Peyer's patch (tissue), 4 donors: Measurements from ENCODE around the gene MAGT1. TPM values are rescaled to one million over a fixed set of nuclear protein-coding genes. Genes with fewer than 3 reads are reported as not detected.
"Not testable (repeated sequence)": the region's sequence is repeated elsewhere in the genome, so short reads cannot be mapped to it uniquely, and the experiment has no call there.

ENCODE experiments used
- DNase-seq, 3 donors: peaks; one replicate each; pipeline ENCODE4 v3.0.0-alpha.2; 2017 to 2019
- H3K27ac ChIP-seq, 4 donors: fragments of 200-600 bp; sonication (generic); one replicate each; pipeline ENCODE4 v1.5.1; 2016 to 2019
- H3K27me3 ChIP-seq, 2 donors: fragments of 200-600 bp; sonication (generic); one replicate each; pipeline ENCODE4 v1.5.1; 2019
- H3K36me3 ChIP-seq, 3 donors: fragments of 200-600 bp; sonication (generic); one replicate each; pipeline ENCODE4 v1.5.1; 2016 to 2019
- H3K4me1 ChIP-seq, 4 donors: fragments of 200-600 bp; sonication (generic); one replicate each; pipeline ENCODE4 v1.5.1; 2016 to 2019
- H3K4me3 ChIP-seq, 4 donors: fragments of 200-600 bp; sonication (generic); 1 replicate in 3 of 4; 2 replicates in 1 of 4; pipeline ENCODE4 v1.5.1; 2016 to 2019; ENCODE audit warnings: mild to moderate bottlenecking in 1 of 4
- H3K9me3 ChIP-seq, 4 donors: fragments of 200-600 bp; sonication (generic); one replicate each; pipeline ENCODE4 v1.5.1; 2016 to 2019; ENCODE audit warnings: mild to moderate bottlenecking in 1 of 4
- CTCF ChIP-seq, 6 experiments: fragments of 450-650 bp in 4 of 6; fragments of 200-600 bp in 2 of 6; sonication (generic) in 1 of 6; IDR thresholded peaks; one replicate each; pipeline ENCODE4 v1.5.1; 2017 to 2019; ENCODE audit warnings: antibody characterized with exemption in 6 of 6, mild to moderate bottlenecking in 3 of 6, moderate library complexity in 1 of 6
- POLR2A ChIP-seq, 2 donors: fragments of 450-650 bp; IDR thresholded peaks; one replicate each; pipeline ENCODE4 v1.5.1; 2017; ENCODE audit warnings: antibody characterized with exemption in 2 of 2, mild to moderate bottlenecking in 2 of 2, moderate library complexity in 2 of 2
- total RNA-seq, 4 donors: library from RNA; depleted of rRNA; stranded (reverse); fragments of >200 nt; gene quantifications; one replicate each; pipeline ENCODE4 v1.1.0, GENCODE V29; 2016

Gene MAGT1
- total RNA-seq, 4 donors from 2014 or later: 29.5 to 62.7 (median 50.1) TPM

GRCh38 chrX:77930581-77930980 is 35.3 kb upstream of the MAGT1 start:
- Histone ChIP-seq H3K4me1 (no peaks in the 10 kb centered on the region), H3K9me3 (no peaks in the 10 kb centered on the region), H3K27me3 (no peaks in the 10 kb centered on the region), H3K4me3 (no peak overlapping the region), H3K27ac (no peak overlapping the region), H3K36me3 (no peaks in the 10 kb centered on the region)
- TF ChIP-seq CTCF (IDR thresholded peaks at IDR 0.05) (no peak), POLR2A (IDR thresholded peaks at IDR 0.05) (no peak)
- no peak for DNase-seq

GRCh38 chrX:77925764-77926163 is 30.5 kb upstream of the MAGT1 start:
- Histone ChIP-seq H3K27me3 (no peaks in the 10 kb centered on the region), H3K9me3 (no peaks in the 10 kb centered on the region), H3K36me3 (no peaks in the 10 kb centered on the region), H3K4me1 (no peaks in the 10 kb centered on the region), H3K4me3 (no peak overlapping the region), H3K27ac (no peak overlapping the region)
- TF ChIP-seq CTCF (IDR thresholded peaks at IDR 0.05) (no peak), POLR2A (IDR thresholded peaks at IDR 0.05) (no peak)
- no peak for DNase-seq

- no peaks in the 10 kb centered on the region for H3K4me1 ChIP-seq
- no peak for DNase-seq
- no peaks in the 10 kb centered on the region for H3K9me3 ChIP-seq
- no peak overlapping the region for H3K4me3 ChIP-seq
- no peaks in the 10 kb centered on the region for H3K27me3 ChIP-seq
- H3K36me3 ChIP-seq: no peaks in the 10 kb centered on the region
- no peak overlapping the region for H3K27ac ChIP-seq
- TF ChIP-seq POLR2A (IDR thresholded peaks at IDR 0.05) (no peak), CTCF (IDR thresholded peaks at IDR 0.05) (no peak)
Observed at GRCh38 chrX:77924320-77924859, 29.2 kb upstream of the MAGT1 start.

- H3K4me1 ChIP-seq: no peaks in the 10 kb centered on the region
- no peak for DNase-seq
- H3K9me3 ChIP-seq: no peaks in the 10 kb centered on the region
- H3K4me3 ChIP-seq: no peak overlapping the region
- H3K27me3 ChIP-seq: no peaks in the 10 kb centered on the region
- H3K27ac ChIP-seq: no peak overlapping the region
- TF ChIP-seq CTCF (IDR thresholded peaks at IDR 0.05) (no peak), POLR2A (IDR thresholded peaks at IDR 0.05) (no peak)
- no peaks in the 10 kb centered on the region for H3K36me3 ChIP-seq
Observed at GRCh38 chrX:77922787-77923186, 27.6 kb upstream of the MAGT1 start.

- not testable (repeated sequence) for DNase-seq, H3K27me3 ChIP-seq, H3K36me3 ChIP-seq, H3K27ac ChIP-seq, H3K4me1 ChIP-seq, H3K9me3 ChIP-seq, H3K4me3 ChIP-seq
Observed at GRCh38 chrX:77919370-77919769, 24.1 kb upstream of the MAGT1 start.

GRCh38 chrX:77918568-77918967 is 23.3 kb upstream of the MAGT1 start:
- no peak for TF ChIP-seq POLR2A (IDR thresholded peaks at IDR 0.05)
- no peak overlapping the region for H3K27ac ChIP-seq
- H3K4me1 ChIP-seq: no peaks in the 10 kb centered on the region
- no peaks in the 10 kb centered on the region for H3K9me3 ChIP-seq
- no peak for DNase-seq
- no peaks in the 10 kb centered on the region for H3K27me3 ChIP-seq
- no peaks in the 10 kb centered on the region for H3K36me3 ChIP-seq
- no peak overlapping the region for H3K4me3 ChIP-seq

- Histone ChIP-seq H3K27ac (no peak overlapping the region), H3K4me3 (no peak overlapping the region), H3K27me3 (no peaks in the 10 kb centered on the region), H3K9me3 (no peaks in the 10 kb centered on the region), H3K4me1 (no peaks in the 10 kb centered on the region), H3K36me3 (no peaks in the 10 kb centered on the region)
- no peak for DNase-seq
- TF ChIP-seq CTCF (IDR thresholded peaks at IDR 0.05): no peak
- no peak for TF ChIP-seq POLR2A (IDR thresholded peaks at IDR 0.05)
Observed at GRCh38 chrX:77917294-77917933, 22.2 kb upstream of the MAGT1 start.
